Caco-2 (cell line): Measurements from ENCODE around the gene ARRDC5. TPM values are rescaled to one million over a fixed set of nuclear protein-coding genes. Genes with fewer than 3 reads are reported as not detected.

Experiments used
- BruUV-seq: library from RNA; stranded (reverse); fragments of 400-500 nt; replicated peaks from 2 replicates; lab custom pipeline; 2021; lab: Mats Ljungman, UMichigan
- CTCF ChIA-PET: fragments of 300-600 bp; sonication (Branson Sonifier 250); formaldehyde crosslinking; loops from one replicate; lab custom pipeline; 2022; ENCODE audit warnings: antibody characterized with exemption; lab: Charles Lee
- POLR2A ChIA-PET: fragments of 300-600 bp; sonication (Branson Sonifier 250); formaldehyde crosslinking; loops from one replicate; lab custom pipeline; 2022; ENCODE audit warnings: antibody characterized with exemption; lab: Charles Lee
- DNase-seq, 2 experiments: peaks; one replicate each; pipeline versions ENCODE4 v3.0.0 to v3.0.0-alpha.2; 2020 to 2022
- H3K27me3 ChIP-seq: replicated peaks from 2 replicates; pipeline ENCODE4 v1.6.0; 2011; ENCODE audit warnings: low read length; ENCODE audit not compliant: control insufficient read depth, insufficient read depth
- H3K36me3 ChIP-seq: 2 replicates; pipeline ENCODE4 v1.5.1; 2011; ENCODE audit warnings: low read length; ENCODE audit not compliant: control insufficient read depth, insufficient read depth
- H3K4me1 ChIP-seq: fragments of 250-450 bp; sonication (Bioruptor Pico); 2 replicates; pipeline ENCODE4 v1.5.1; 2020; ENCODE audit warnings: mild to moderate bottlenecking
- H3K4me3 ChIP-seq: 2 replicates; pipeline ENCODE4 v1.5.1; 2011; ENCODE audit warnings: low read depth, mild to moderate bottlenecking, control low read depth, low read length
- H3K9me3 ChIP-seq: fragments of 250-450 bp; sonication (Bioruptor Pico); 2 replicates; pipeline ENCODE4 v1.5.1; 2020; ENCODE audit warnings: mild to moderate bottlenecking, moderate library complexity
- H3K27ac Mint-ChIP-seq: one replicate; pipeline ENCODE4 v1.8.0; 2022; ENCODE audit warnings: mixed read lengths; ENCODE audit not compliant: unreplicated experiment
- H3K27me3 Mint-ChIP-seq: one replicate; pipeline ENCODE4 v1.8.0; 2022; ENCODE audit warnings: mixed read lengths; ENCODE audit not compliant: insufficient read depth, unreplicated experiment
- H3K36me3 Mint-ChIP-seq: one replicate; pipeline ENCODE4 v1.8.0; 2022; ENCODE audit warnings: mild to moderate bottlenecking, mixed read lengths; ENCODE audit not compliant: insufficient read depth, unreplicated experiment
- H3K4me1 Mint-ChIP-seq: one replicate; pipeline ENCODE4 v1.8.0; 2022; ENCODE audit warnings: low read depth, mixed read lengths; ENCODE audit not compliant: unreplicated experiment
- H3K4me3 Mint-ChIP-seq: one replicate; pipeline ENCODE4 v1.8.0; 2022; ENCODE audit warnings: mild to moderate bottlenecking, moderate library complexity, mixed read lengths; ENCODE audit not compliant: unreplicated experiment
- H3K9me3 Mint-ChIP-seq: one replicate; pipeline ENCODE4 v1.8.0; 2022; ENCODE audit warnings: mixed read lengths; ENCODE audit not compliant: unreplicated experiment
- intact Hi-C: fragments of 100-400 bp; cut with micrococcal nuclease; formaldehyde crosslinking; loops from one replicate; pipeline ENCODE4 v1.10.0; 2022; ENCODE audit not compliant: unreplicated experiment
- total RNA-seq: library from RNA; stranded (reverse); gene quantifications from 2 replicates; pipeline ENCODE4 v1.2.3, GENCODE V29; 2022
- TF ChIP-seq, protein P1 (sequence below), 2 experiments: fragments of 200-600 bp in 1 of 2; IDR thresholded peaks; 1 replicate in 1 of 2; 2 replicates in 1 of 2; pipeline versions ENCODE4 v1.5.1 to v1.8.0; 2011 to 2022; ENCODE audit warnings: antibody characterized with exemption in 1 of 2, control low read depth in 1 of 2, inconsistent platforms in 1 of 2, low read depth in 1 of 2, low read length in 1 of 2, mild to moderate bottlenecking in 1 of 2, moderate library complexity in 1 of 2; ENCODE audit not compliant: insufficient read depth in 1 of 2, severe bottlenecking in 1 of 2, unreplicated experiment in 1 of 2

The ARRDC5 gene
- total RNA-seq, 1 experiment from 2014 or later, result not detected

DNA sequence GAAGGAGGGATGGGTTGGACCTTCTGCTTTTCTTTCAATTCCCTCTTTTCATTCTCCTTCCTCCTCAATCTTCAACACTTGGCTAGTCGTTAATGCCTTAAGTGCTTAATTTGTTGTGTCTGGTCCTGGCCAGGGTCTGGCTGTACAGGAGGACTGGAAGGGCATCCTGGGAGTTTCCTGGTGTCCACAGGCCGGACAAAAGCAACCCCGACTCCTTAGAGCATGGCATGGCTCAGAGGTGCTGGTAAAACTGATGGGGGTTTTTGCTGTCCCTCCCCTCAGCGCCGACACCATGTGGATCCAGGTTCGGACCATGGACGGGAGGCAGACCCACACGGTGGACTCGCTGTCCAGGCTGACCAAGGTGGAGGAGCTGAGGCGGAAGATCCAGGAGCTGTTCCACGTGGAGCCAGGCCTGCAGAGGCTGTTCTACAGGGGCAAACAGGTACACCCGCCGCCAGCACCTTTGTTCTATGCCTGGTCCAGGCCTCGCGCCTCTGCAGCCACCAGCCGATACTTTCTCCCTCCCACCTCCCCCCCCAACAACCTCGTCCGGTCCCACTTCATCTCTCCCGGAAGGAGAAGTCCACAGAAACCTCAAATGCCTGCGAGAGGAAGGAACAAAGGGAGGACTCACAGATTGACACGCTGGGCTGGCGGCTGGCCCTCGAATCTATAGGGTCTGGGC, 8.0 kb upstream of the ARRDC5 start:
- peak overlapping the region; percentile 42 for H3K27ac Mint-ChIP-seq
- peaks cover 20% of the 10 kb centered on the region for H3K4me1 Mint-ChIP-seq
- intact Hi-C loops, result no loop called here
- peaks cover 41% of the 10 kb centered on the region for H3K36me3 Mint-ChIP-seq
- peaks cover 20% of the 10 kb centered on the region for H3K4me1 ChIP-seq
- POLR2A ChIA-PET, result no interaction called here
- DNase-seq, result no peak
- CTCF ChIA-PET, result interaction anchor here (1.9 kb wide), 1 partner anchor 101 kb away, joined by 8 read pairs; no protein-coding TSS in a partner anchor
- no peaks in the 10 kb centered on the region for H3K36me3 ChIP-seq
- H3K4me3 ChIP-seq, result peak overlapping the region; percentile 84
- TF ChIP-seq, protein P1, sequence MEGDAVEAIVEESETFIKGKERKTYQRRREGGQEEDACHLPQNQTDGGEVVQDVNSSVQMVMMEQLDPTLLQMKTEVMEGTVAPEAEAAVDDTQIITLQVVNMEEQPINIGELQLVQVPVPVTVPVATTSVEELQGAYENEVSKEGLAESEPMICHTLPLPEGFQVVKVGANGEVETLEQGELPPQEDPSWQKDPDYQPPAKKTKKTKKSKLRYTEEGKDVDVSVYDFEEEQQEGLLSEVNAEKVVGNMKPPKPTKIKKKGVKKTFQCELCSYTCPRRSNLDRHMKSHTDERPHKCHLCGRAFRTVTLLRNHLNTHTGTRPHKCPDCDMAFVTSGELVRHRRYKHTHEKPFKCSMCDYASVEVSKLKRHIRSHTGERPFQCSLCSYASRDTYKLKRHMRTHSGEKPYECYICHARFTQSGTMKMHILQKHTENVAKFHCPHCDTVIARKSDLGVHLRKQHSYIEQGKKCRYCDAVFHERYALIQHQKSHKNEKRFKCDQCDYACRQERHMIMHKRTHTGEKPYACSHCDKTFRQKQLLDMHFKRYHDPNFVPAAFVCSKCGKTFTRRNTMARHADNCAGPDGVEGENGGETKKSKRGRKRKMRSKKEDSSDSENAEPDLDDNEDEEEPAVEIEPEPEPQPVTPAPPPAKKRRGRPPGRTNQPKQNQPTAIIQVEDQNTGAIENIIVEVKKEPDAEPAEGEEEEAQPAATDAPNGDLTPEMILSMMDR (IDR thresholded peaks at IDR 0.05; ENCODE audit: insufficient read depth in 1 of 2, low read depth in 1 of 2, low read length in 1 of 2, severe bottlenecking in 1 of 2, unreplicated experiment in 1 of 2), result no peak
- peak overlapping the region; percentile 76 for H3K4me3 Mint-ChIP-seq
- H3K27me3 Mint-ChIP-seq, result no peaks in the 10 kb centered on the region
- H3K27me3 ChIP-seq, result no peaks in the 10 kb centered on the region
- H3K9me3 Mint-ChIP-seq, result no peaks in the 10 kb centered on the region
- no TSS peak for BruUV-seq
- no peaks in the 10 kb centered on the region for H3K9me3 ChIP-seq

DNA sequence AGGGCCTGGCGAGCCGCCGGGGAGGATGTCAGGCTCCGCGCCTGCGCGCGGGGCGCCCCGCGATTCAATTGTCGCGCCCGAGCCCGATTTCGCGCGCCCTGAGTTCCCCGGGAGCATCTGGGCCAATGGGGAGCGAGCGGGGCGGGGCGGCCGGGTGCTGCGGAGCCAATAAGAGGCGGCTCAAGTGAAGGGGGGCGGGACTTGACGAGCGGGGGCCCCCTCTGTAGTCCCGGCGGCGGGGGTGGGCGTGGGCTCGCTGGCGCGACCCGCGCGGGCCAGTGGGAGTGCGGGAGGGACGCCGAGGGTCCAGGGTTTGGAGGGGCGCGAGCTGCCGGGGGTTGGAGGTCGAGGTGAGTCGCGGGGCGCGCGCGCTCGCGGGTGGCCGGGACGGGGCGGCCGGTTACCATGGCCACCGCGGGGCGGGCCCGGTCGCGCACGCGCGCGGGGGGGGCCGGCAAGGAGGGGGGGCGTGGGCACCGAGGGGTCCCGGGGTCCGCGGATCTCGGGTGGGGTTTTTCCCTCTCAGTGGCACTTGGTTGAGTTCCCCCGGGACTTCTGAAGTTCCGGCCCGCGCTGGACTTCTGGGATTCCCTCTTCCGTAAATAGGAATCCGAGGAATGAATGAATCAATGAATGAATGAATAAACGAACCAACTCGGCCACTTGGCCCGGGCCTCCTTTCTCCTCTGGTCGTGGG, 7.3 kb upstream of the ARRDC5 start:
- H3K4me1 ChIP-seq, result peaks cover 20% of the 10 kb centered on the region
- no peaks in the 10 kb centered on the region for H3K36me3 ChIP-seq
- CTCF ChIA-PET, result interaction anchor here (0.7 kb wide), 1 partner anchor 121 kb away, joined by 4 read pairs; no protein-coding TSS in a partner anchor
- POLR2A ChIA-PET, result no interaction called here
- no peaks in the 10 kb centered on the region for H3K9me3 Mint-ChIP-seq
- DNase-seq, result peak; percentile 91 to 92
- intact Hi-C loops, result no loop called here
- H3K36me3 Mint-ChIP-seq, result peaks cover 34% of the 10 kb centered on the region
- peak overlapping the region; percentile 42 for H3K27ac Mint-ChIP-seq
- BruUV-seq, result no TSS peak
- H3K4me3 Mint-ChIP-seq, result peak overlapping the region; percentile 76
- no peaks in the 10 kb centered on the region for H3K9me3 ChIP-seq
- H3K4me3 ChIP-seq, result peak overlapping the region; percentile 84
- TF ChIP-seq, protein P1 (IDR thresholded peaks at IDR 0.05; ENCODE audit: insufficient read depth in 1 of 2, low read depth in 1 of 2, low read length in 1 of 2, severe bottlenecking in 1 of 2, unreplicated experiment in 1 of 2), result no peak
- H3K4me1 Mint-ChIP-seq, result peaks cover 20% of the 10 kb centered on the region
- no peaks in the 10 kb centered on the region for H3K27me3 Mint-ChIP-seq
- H3K27me3 ChIP-seq, result no peaks in the 10 kb centered on the region

DNA sequence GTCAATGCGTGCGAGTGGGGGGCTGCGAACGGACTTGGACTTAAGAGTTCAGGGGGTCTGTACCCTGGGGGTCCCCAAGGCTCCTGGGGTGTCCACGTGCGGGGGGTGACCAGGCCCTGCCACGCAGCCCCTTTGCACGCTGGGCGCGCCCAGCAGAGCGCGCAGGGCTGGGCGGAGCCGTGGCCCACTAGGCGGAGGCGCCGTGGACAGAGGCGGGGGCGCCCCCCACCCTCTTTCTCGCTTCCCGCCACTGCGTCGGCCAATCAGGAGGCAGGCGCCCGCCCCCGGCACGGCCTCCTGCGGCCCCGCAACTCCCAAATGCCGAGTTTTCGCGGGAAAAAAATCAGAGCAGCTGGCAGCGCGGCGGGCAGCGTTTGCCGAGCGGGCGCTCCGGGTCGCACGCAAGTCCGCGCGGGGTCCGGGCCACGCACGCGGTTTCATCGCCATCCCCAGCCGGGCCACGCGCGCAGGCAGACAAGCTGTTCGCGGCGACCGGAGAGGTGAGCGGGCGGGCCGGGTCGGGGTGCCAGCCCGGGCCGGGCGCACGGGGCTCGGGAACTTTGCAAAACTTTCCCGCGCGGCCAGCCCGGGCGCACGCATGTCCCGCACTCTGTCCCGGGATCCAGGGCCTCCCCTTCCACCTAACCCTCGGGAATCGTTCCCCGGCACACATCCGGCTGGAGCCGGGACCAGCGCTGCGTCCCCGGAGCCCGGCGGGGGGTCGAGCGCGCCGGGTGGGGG, 6.6 kb upstream of the ARRDC5 start, which contains the start of gene UHRF1:
Gene UHRF1 (plus strand): TSS at position 346 of the 741 bp plus-strand sequence. CDS start 1,385 bp downstream, outside the sequence.
- peaks cover 27% of the 10 kb centered on the region for H3K36me3 Mint-ChIP-seq
- H3K9me3 ChIP-seq, result no peaks in the 10 kb centered on the region
- peak within 1 kb of the TSS; percentile 84 for H3K4me3 ChIP-seq
- H3K27ac Mint-ChIP-seq, result peak within 1 kb of the TSS; percentile 42
- no peaks in the 10 kb centered on the region for H3K27me3 Mint-ChIP-seq
- H3K4me1 ChIP-seq, result peaks cover 20% of the 10 kb centered on the region
- DNase-seq, result peak; percentile 71 to 72
- H3K4me1 Mint-ChIP-seq, result peaks cover 17% of the 10 kb centered on the region
- peak within 1 kb of the TSS; percentile 76 for H3K4me3 Mint-ChIP-seq
- ChIA-PET CTCF (interaction anchor here (0.7 kb wide), 1 partner anchor 121 kb away, joined by 4 read pairs; no protein-coding TSS in a partner anchor), POLR2A (interaction anchor here (0.7 kb wide), 1 partner anchor 99 kb away, joined by 6 read pairs; no protein-coding TSS in a partner anchor)
- no peaks in the 10 kb centered on the region for H3K27me3 ChIP-seq
- H3K36me3 ChIP-seq, result no peaks in the 10 kb centered on the region
- no peaks in the 10 kb centered on the region for H3K9me3 Mint-ChIP-seq
- TF ChIP-seq, protein P1 (IDR thresholded peaks at IDR 0.05; ENCODE audit: insufficient read depth in 1 of 2, low read depth in 1 of 2, low read length in 1 of 2, severe bottlenecking in 1 of 2, unreplicated experiment in 1 of 2), result no peak
- no TSS peak for BruUV-seq
- intact Hi-C loops, result no loop called here
